Suprapubic skin (tissue), 4 donors: ENCODE data around the gene MAP3K20.

Source experiments
- EP300 ChIP-seq: sonication (generic); formaldehyde crosslinking; IDR thresholded peaks from one replicate; pipeline ENCODE4 v1.6.1; 2017; ENCODE audit warnings: antibody characterized with exemption
- POLR2A ChIP-seq, 2 donors: fragments of 450-650 bp; IDR thresholded peaks; one replicate each; pipeline ENCODE4 v1.6.1; 2017; ENCODE audit warnings: antibody characterized with exemption in 2 of 2, mild to moderate bottlenecking in 2 of 2, moderate library complexity in 2 of 2
- POLR2AphosphoS5 ChIP-seq, 3 donors: sonication (generic); formaldehyde crosslinking; IDR thresholded peaks; one replicate each; pipeline ENCODE4 v1.6.1; 2017; ENCODE audit warnings: antibody characterized with exemption in 3 of 3
- TF ChIP-seq, protein P1 (sequence below), 2 donors: fragments of 200-600 bp in 1 of 2; fragments of 450-650 bp in 1 of 2; sonication (generic) in 1 of 2; IDR thresholded peaks; one replicate each; pipeline ENCODE4 v1.5.1; 2016 to 2019; ENCODE audit warnings: antibody characterized with exemption in 2 of 2, mild to moderate bottlenecking in 1 of 2, moderate library complexity in 1 of 2

DNA sequence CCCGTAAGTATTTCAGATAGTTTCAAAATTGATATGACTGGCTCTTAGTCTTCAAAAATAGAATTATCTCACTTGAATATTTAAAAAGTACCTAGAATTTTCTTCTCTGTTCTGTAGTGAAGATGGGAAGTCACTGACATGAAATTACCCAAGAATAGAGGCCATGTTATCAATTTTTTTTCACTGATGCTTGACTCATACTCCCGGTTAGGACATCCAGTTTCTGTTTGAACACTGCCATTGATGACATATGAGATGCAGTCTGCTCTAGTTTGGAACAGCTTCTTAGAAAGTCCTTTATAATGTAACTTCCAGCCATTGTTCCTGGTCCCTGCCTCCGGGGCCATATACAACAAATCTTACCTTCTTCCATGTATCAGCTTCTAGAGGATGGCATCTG, 26.0 kb downstream of the MAP3K20 start:
- TF ChIP-seq POLR2A (IDR thresholded peaks at IDR 0.05), result no peak
- no peak for TF ChIP-seq EP300
- TF ChIP-seq, protein P1, sequence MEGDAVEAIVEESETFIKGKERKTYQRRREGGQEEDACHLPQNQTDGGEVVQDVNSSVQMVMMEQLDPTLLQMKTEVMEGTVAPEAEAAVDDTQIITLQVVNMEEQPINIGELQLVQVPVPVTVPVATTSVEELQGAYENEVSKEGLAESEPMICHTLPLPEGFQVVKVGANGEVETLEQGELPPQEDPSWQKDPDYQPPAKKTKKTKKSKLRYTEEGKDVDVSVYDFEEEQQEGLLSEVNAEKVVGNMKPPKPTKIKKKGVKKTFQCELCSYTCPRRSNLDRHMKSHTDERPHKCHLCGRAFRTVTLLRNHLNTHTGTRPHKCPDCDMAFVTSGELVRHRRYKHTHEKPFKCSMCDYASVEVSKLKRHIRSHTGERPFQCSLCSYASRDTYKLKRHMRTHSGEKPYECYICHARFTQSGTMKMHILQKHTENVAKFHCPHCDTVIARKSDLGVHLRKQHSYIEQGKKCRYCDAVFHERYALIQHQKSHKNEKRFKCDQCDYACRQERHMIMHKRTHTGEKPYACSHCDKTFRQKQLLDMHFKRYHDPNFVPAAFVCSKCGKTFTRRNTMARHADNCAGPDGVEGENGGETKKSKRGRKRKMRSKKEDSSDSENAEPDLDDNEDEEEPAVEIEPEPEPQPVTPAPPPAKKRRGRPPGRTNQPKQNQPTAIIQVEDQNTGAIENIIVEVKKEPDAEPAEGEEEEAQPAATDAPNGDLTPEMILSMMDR (IDR thresholded peaks at IDR 0.05), result no peak
- no peak for TF ChIP-seq POLR2AphosphoS5 (IDR thresholded peaks at IDR 0.05)
